Skin epidermis (tissue), 12 donors: ENCODE results near the gene RTF1.
A peak's percentile ranks its signal among the peaks of the same experiment; 100 is the strongest.

ENCODE experiments used
- H3K27ac ChIP-seq, 21 experiments: fragments of 200-600 bp; sonication (generic) in 11 of 21; one replicate each; pipeline ENCODE4 v1.5.0; 2020; ENCODE audit warnings: mild to moderate bottlenecking in 3 of 21, inconsistent platforms in 2 of 21, moderate library complexity in 2 of 21
- H3K4me3 ChIP-seq, 7 experiments: fragments of 200-600 bp; sonication (generic) in 2 of 7; one replicate each; pipeline ENCODE4 v1.5.0; 2020; ENCODE audit warnings: inconsistent platforms in 2 of 7, mild to moderate bottlenecking in 2 of 7, moderate library complexity in 1 of 7

The RTF1 gene

GRCh38 chr15:41483115-41483514 is 66.2 kb downstream of the RTF1 start:
- H3K4me3 ChIP-seq = no peak overlapping the region
- peak overlapping the region in 2 of 21 experiments; percentile 52 to 61 for H3K27ac ChIP-seq

GRCh38 chr15:41483519-41483918 is 66.6 kb downstream of the RTF1 start:
- H3K4me3 ChIP-seq = no peak overlapping the region
- peak overlapping the region in 2 of 21 experiments; percentile 52 to 61 for H3K27ac ChIP-seq

- Histone ChIP-seq H3K4me3 (no peak overlapping the region), H3K27ac (no peak overlapping the region)
Observed at GRCh38 chr15:41484937-41485625, 68.2 kb downstream of the RTF1 start.

GRCh38 chr15:41486286-41486685 is 69.4 kb downstream of the RTF1 start:
- Histone ChIP-seq H3K27ac (no peak overlapping the region), H3K4me3 (no peak overlapping the region)

- Histone ChIP-seq H3K4me3 (no peak overlapping the region), H3K27ac (no peak overlapping the region)
Observed at GRCh38 chr15:41487381-41487780, 70.5 kb downstream of the RTF1 start.

- Histone ChIP-seq H3K4me3 (no peak overlapping the region), H3K27ac (no peak overlapping the region)
Observed at GRCh38 chr15:41487802-41488201, 70.9 kb downstream of the RTF1 start.

- Histone ChIP-seq H3K27ac (no peak overlapping the region), H3K4me3 (no peak overlapping the region)
Observed at GRCh38 chr15:41489641-41490040, 72.7 kb downstream of the RTF1 start.

- no peak overlapping the region for H3K27ac ChIP-seq
- no peak overlapping the region for H3K4me3 ChIP-seq
Observed at GRCh38 chr15:41490355-41490754, 73.5 kb downstream of the RTF1 start.

- Histone ChIP-seq H3K27ac (no peak overlapping the region), H3K4me3 (no peak overlapping the region)
Observed at GRCh38 chr15:41491889-41492288, 75.0 kb downstream of the RTF1 start.

GRCh38 chr15:41492597-41493204 is 75.8 kb downstream of the RTF1 start:
- H3K4me3 ChIP-seq = peak overlapping the region; percentile 35 to 61 (median 53)
- H3K27ac ChIP-seq = peak overlapping the region in 6 of 21 experiments; percentile 10 to 62 (median 38)

- Histone ChIP-seq H3K27ac (peak within 1 kb of the TSS in 14 of 21 experiments; percentile 4 to 74 (median 38)), H3K4me3 (peak within 1 kb of the TSS; percentile 35 to 61 (median 53))
Observed at GRCh38 chr15:41493205-41493901, 76.5 kb downstream of the RTF1 start, which contains the start of gene ITPKA. Gene ITPKA, plus strand, starts transcription at chr15:41493874. Its CDS starts 54 bp downstream, at chr15:41493928.

GRCh38 chr15:41493902-41494189 is 77.0 kb downstream of the RTF1 start:
- Histone ChIP-seq H3K27ac (no peak overlapping the region), H3K4me3 (peak overlapping the region; percentile 28 to 61 (median 47))

- H3K4me3 ChIP-seq = peak overlapping the region; percentile 28 to 61 (median 47)
- no peak overlapping the region for H3K27ac ChIP-seq
Observed at GRCh38 chr15:41494190-41494921, 77.5 kb downstream of the RTF1 start.

GRCh38 chr15:41494922-41495735 is 78.2 kb downstream of the RTF1 start:
- Histone ChIP-seq H3K4me3 (peak overlapping the region in 5 of 7 experiments; percentile 33 to 61 (median 47)), H3K27ac (no peak overlapping the region)

GRCh38 chr15:41495736-41496599 is 79.1 kb downstream of the RTF1 start:
- H3K27ac ChIP-seq = no peak overlapping the region

GRCh38 chr15:41498657-41499056 is 81.8 kb downstream of the RTF1 start:
- Histone ChIP-seq H3K27ac (no peak overlapping the region), H3K4me3 (no peak overlapping the region)

More at GRCh38 chr15:41495736-41496599, 79.1 kb downstream of the RTF1 start:
- peak overlapping the region in 3 of 7 experiments; percentile 47 to 61 (median 58) for H3K4me3 ChIP-seq

- H3K27ac ChIP-seq = no peak overlapping the region
- no peak overlapping the region for H3K4me3 ChIP-seq
Observed at GRCh38 chr15:41499109-41499851, 82.4 kb downstream of the RTF1 start.
